H9 (cell line): ENCODE measurements around the gene EMC8. TPM values are rescaled to one million over a fixed set of nuclear protein-coding genes. Genes with fewer than 3 reads are reported as not detected.

Experiments
- DNase-seq: peaks from one replicate; pipeline ENCODE4 v3.0.0-alpha.2; 2017
- H2AFZ ChIP-seq: one replicate; pipeline ENCODE4 v1.6.1; 2013; ENCODE audit warnings: mild to moderate bottlenecking, low read length, control low read depth, moderate library complexity
- H2AK5ac ChIP-seq: 2 replicates; pipeline ENCODE4 v1.6.1; 2013; ENCODE audit warnings: low read length, control low read depth, mixed read lengths; ENCODE audit not compliant: insufficient read length
- H2BK120ac ChIP-seq: one replicate; pipeline ENCODE4 v1.6.1; 2013; ENCODE audit warnings: low read depth, mild to moderate bottlenecking, low read length, control low read depth, inconsistent platforms; ENCODE audit not compliant: poor library complexity, severe bottlenecking
- H2BK12ac ChIP-seq: 2 replicates; pipeline ENCODE4 v1.6.1; 2013; ENCODE audit warnings: low read length, control low read depth, mixed read lengths, low read depth; ENCODE audit not compliant: insufficient read length
- H2BK15ac ChIP-seq: 2 replicates; pipeline ENCODE4 v1.6.1; 2013; ENCODE audit warnings: low read depth, low read length, control low read depth
- H2BK20ac ChIP-seq: one replicate; pipeline ENCODE4 v1.6.1; 2013; ENCODE audit warnings: low read depth, mild to moderate bottlenecking, low read length, control low read depth, inconsistent platforms; ENCODE audit not compliant: poor library complexity, severe bottlenecking
- H2BK5ac ChIP-seq: 2 replicates; pipeline ENCODE4 v1.6.1; 2013; ENCODE audit warnings: low read length, control low read depth, mixed read lengths; ENCODE audit not compliant: insufficient read length
- H3K14ac ChIP-seq: 2 replicates; pipeline ENCODE4 v1.6.1; 2013; ENCODE audit warnings: low read length, control low read depth; ENCODE audit not compliant: insufficient read depth
- H3K18ac ChIP-seq: 2 replicates; pipeline ENCODE4 v1.6.1; 2013; ENCODE audit warnings: low read depth, mild to moderate bottlenecking, mixed read lengths, low read length, control low read depth; ENCODE audit not compliant: insufficient read length
- H3K23ac ChIP-seq: 2 replicates; pipeline ENCODE4 v1.6.1; 2013; ENCODE audit warnings: low read length, control low read depth, mixed read lengths, low read depth; ENCODE audit not compliant: insufficient read length
- H3K23me2 ChIP-seq: 2 replicates; pipeline ENCODE4 v1.6.1; 2013; ENCODE audit warnings: low read depth, mild to moderate bottlenecking, mixed read lengths, low read length, control low read depth; ENCODE audit not compliant: insufficient read length, poor library complexity, severe bottlenecking
- H3K27ac ChIP-seq: 2 replicates; pipeline ENCODE4 v1.5.1; 2013; ENCODE audit warnings: low read length, control low read depth, mixed read lengths, low read depth; ENCODE audit not compliant: insufficient read length
- H3K27me3 ChIP-seq: 2 replicates; pipeline ENCODE4 v1.6.1; 2013; ENCODE audit warnings: low read length, control low read depth, inconsistent platforms; ENCODE audit not compliant: insufficient read depth
- H3K4ac ChIP-seq: 2 replicates; pipeline ENCODE4 v1.6.1; 2013; ENCODE audit warnings: low read depth, mild to moderate bottlenecking, control low read depth, inconsistent platforms, low read length, moderate library complexity
- H3K4me1 ChIP-seq: 2 replicates; pipeline ENCODE4 v1.6.1; 2013; ENCODE audit warnings: low read length, control low read depth, inconsistent platforms; ENCODE audit not compliant: insufficient read depth
- H3K4me2 ChIP-seq: 2 replicates; pipeline ENCODE4 v1.6.1; 2013; ENCODE audit warnings: low read length, control low read depth, mixed read lengths; ENCODE audit not compliant: insufficient read length, insufficient read depth
- H3K56ac ChIP-seq: 2 replicates; pipeline ENCODE4 v1.6.1; 2013; ENCODE audit warnings: low read depth, mild to moderate bottlenecking, mixed read lengths, low read length, control low read depth; ENCODE audit not compliant: insufficient read length
- H3K79me1 ChIP-seq: 2 replicates; pipeline ENCODE4 v1.6.1; 2013; ENCODE audit warnings: low read depth, mild to moderate bottlenecking, moderate library complexity, low read length, control low read depth, inconsistent platforms; ENCODE audit not compliant: insufficient read depth, poor library complexity, severe bottlenecking
- H3K79me2 ChIP-seq: 2 replicates; pipeline ENCODE4 v1.6.1; 2013; ENCODE audit warnings: low read length, control low read depth, inconsistent platforms; ENCODE audit not compliant: insufficient read depth
- H3K9ac ChIP-seq: 2 replicates; pipeline ENCODE4 v1.6.1; 2013; ENCODE audit warnings: low read length, control low read depth, mixed read lengths; ENCODE audit not compliant: insufficient read length; ENCODE audit errors: extremely low read depth
- H3K9me3 ChIP-seq: one replicate; pipeline ENCODE4 v1.6.1; 2013; ENCODE audit warnings: low read depth, low read length, inconsistent platforms; ENCODE audit not compliant: control insufficient read depth
- H3T11ph ChIP-seq: one replicate; pipeline ENCODE4 v1.6.1; 2013; ENCODE audit warnings: mild to moderate bottlenecking, low read length, control low read depth, inconsistent platforms
- H4K20me1 ChIP-seq: one replicate; pipeline ENCODE4 v1.6.1; 2013; ENCODE audit not compliant: control insufficient read depth, insufficient read length, insufficient read depth
- H4K5ac ChIP-seq: 2 replicates; pipeline ENCODE4 v1.6.1; 2013; ENCODE audit warnings: low read depth, mild to moderate bottlenecking, mixed read lengths, low read length, control low read depth; ENCODE audit not compliant: insufficient read length
- H4K8ac ChIP-seq: replicated peaks from 2 replicates; pipeline ENCODE4 v1.6.1; 2013; ENCODE audit warnings: low read length, control low read depth, mixed read lengths, low read depth; ENCODE audit not compliant: insufficient read length
- H4K91ac ChIP-seq: 2 replicates; pipeline ENCODE4 v1.6.1; 2013; ENCODE audit warnings: low read depth, mild to moderate bottlenecking, moderate library complexity, mixed read lengths, low read length, control low read depth; ENCODE audit not compliant: insufficient read length
- H3K27ac Mint-ChIP-seq, 3 experiments: 2 replicates in 2 of 3; 3 replicates in 1 of 3; pipeline ENCODE4 v1.8.0; 2020 to 2021; ENCODE audit warnings: mixed read lengths in 3 of 3, mild to moderate bottlenecking in 1 of 3, moderate library complexity in 1 of 3
- H3K27me3 Mint-ChIP-seq: 2 replicates; pipeline ENCODE4 v1.8.0; 2021; ENCODE audit warnings: low read depth, mild to moderate bottlenecking, moderate library complexity, mixed read lengths
- H3K36me3 Mint-ChIP-seq, 3 experiments: 2 replicates in 2 of 3; 3 replicates in 1 of 3; pipeline ENCODE4 v1.8.0; 2020 to 2021; ENCODE audit warnings: low read depth in 3 of 3, mixed read lengths in 3 of 3; ENCODE audit not compliant: insufficient read depth in 1 of 3
- H3K4me1 Mint-ChIP-seq, 2 experiments: 2 replicates each; pipeline ENCODE4 v1.8.0; 2020; ENCODE audit warnings: mixed read lengths in 2 of 2
- H3K4me3 Mint-ChIP-seq, 2 experiments: 2 replicates in 1 of 2; 3 replicates in 1 of 2; pipeline ENCODE4 v1.8.0; 2020 to 2021; ENCODE audit warnings: mild to moderate bottlenecking in 2 of 2, mixed read lengths in 2 of 2, moderate library complexity in 1 of 2
- H3K9me3 Mint-ChIP-seq, 2 experiments: 2 replicates in 1 of 2; 3 replicates in 1 of 2; pipeline ENCODE4 v1.8.0; 2020; ENCODE audit warnings: mild to moderate bottlenecking in 2 of 2, mixed read lengths in 2 of 2, moderate library complexity in 1 of 2
- CTCF ChIP-seq: fragments of 200-600 bp; sonication (generic); conservative IDR thresholded peaks from 3 replicates; pipeline ENCODE4 v1.8.0; 2021; ENCODE audit warnings: antibody characterized with exemption, mild to moderate bottlenecking
- WGBS: extraction: QIAGEN DNeasy Blood & Tissue Kit; methylation state at CpG from one replicate; pipeline ENCODE4 v1.1.7; 2013; ENCODE audit warnings: missing lambda C conversion rate, low lambda C conversion rate, mixed read lengths; ENCODE audit not compliant: insufficient read length; ENCODE audit errors: extremely low coverage; 5-methylcytosine and 5-hydroxymethylcytosine counted together
- total RNA-seq: library from RNA; stranded (reverse); gene quantifications from 2 replicates; pipeline ENCODE4 v1.2.1, GENCODE V29; 2021

The EMC8 gene
- total RNA-seq, 1 experiment from 2014 or later, result 52.3 TPM

GRCh38 chr16:85753559-85753958 is 45.8 kb downstream of the EMC8 start:
- H3K36me3 Mint-ChIP-seq, result no peaks in the 10 kb centered on the region
- Histone ChIP-seq H3K14ac (no peak overlapping the region), H3K23ac (no peak overlapping the region), H3K9me3 (no peaks in the 10 kb centered on the region), H4K20me1 (no peaks in the 10 kb centered on the region), H4K8ac (no peak overlapping the region), H3K27ac (no peak overlapping the region), H3K23me2 (peaks cover 8% of the 10 kb centered on the region), H2AK5ac (no peak overlapping the region), H3K4me1 (no peaks in the 10 kb centered on the region; the same call in 1 of the 2 replicates), H4K5ac (no peak overlapping the region), H3K4ac (no peak overlapping the region), H2BK20ac (no peak overlapping the region), H3K4me2 (no peak overlapping the region), H3K18ac (no peak overlapping the region), H2BK120ac (no peak overlapping the region), H3K27me3 (no peaks in the 10 kb centered on the region; the same call in 1 of the 2 replicates), H2BK12ac (no peak overlapping the region), H3K79me1 (no peaks in the 10 kb centered on the region), H2BK5ac (no peak overlapping the region), H4K91ac (no peak overlapping the region), H3K9ac (no peak overlapping the region), H2AFZ (no peak overlapping the region), H3K56ac (no peak overlapping the region), H2BK15ac (no peak overlapping the region), H3T11ph (no peak overlapping the region), H3K79me2 (no peaks in the 10 kb centered on the region)
- H3K27ac Mint-ChIP-seq, result no peak overlapping the region
- H3K9me3 Mint-ChIP-seq, result no peaks in the 10 kb centered on the region
- no CpG with 5 or more reads among the region's 6 CpGs for WGBS
- peaks cover 36% of the 10 kb centered on the region for H3K27me3 Mint-ChIP-seq
- TF ChIP-seq CTCF, result no peak
- DNase-seq, result no peak
- no peak overlapping the region for H3K4me3 Mint-ChIP-seq
- H3K4me1 Mint-ChIP-seq, result peaks cover 33 to 41% of the 10 kb centered on the region in 2 experiments
